Skeletal muscle satellite cell (primary cell): Measurements from ENCODE around the gene LRRC75A.
A peak's percentile ranks its signal among the peaks of the same experiment; 100 is the strongest.
"Not testable (repeated sequence)": the region's sequence is repeated elsewhere in the genome, so short reads cannot be mapped to it uniquely, and the experiment has no call there.

Source experiments
- H3K27me3 ChIP-seq: 2 replicates; pipeline ENCODE4 v1.7.0; 2013; ENCODE audit warnings: low read length; ENCODE audit not compliant: control insufficient read depth, insufficient read depth
- H3K36me3 ChIP-seq: 2 replicates; pipeline ENCODE4 v1.7.0; 2013; ENCODE audit warnings: mild to moderate bottlenecking, control low read depth, low read length; ENCODE audit not compliant: insufficient read depth
- H3K4me1 ChIP-seq: 2 replicates; pipeline ENCODE4 v1.7.0; 2013; ENCODE audit warnings: low read length; ENCODE audit not compliant: control insufficient read depth, insufficient read depth
- H3K4me2 ChIP-seq: 2 replicates; pipeline ENCODE4 v1.7.0; 2013; ENCODE audit warnings: mild to moderate bottlenecking, low read length
- H3K4me3 ChIP-seq: 2 replicates; pipeline ENCODE4 v1.7.0; 2013; ENCODE audit warnings: low read length
- H3K9ac ChIP-seq: 2 replicates; pipeline ENCODE4 v1.7.0; 2013; ENCODE audit warnings: mild to moderate bottlenecking, low read depth, low read length, moderate library complexity
- H3K9me3 ChIP-seq: replicated peaks from 2 replicates; pipeline ENCODE4 v1.7.0; 2013; ENCODE audit warnings: mild to moderate bottlenecking, control low read depth, low read length

The LRRC75A gene

GRCh38 chr17:16444258-16444886, 47.6 kb downstream of the LRRC75A start:
- H3K36me3 ChIP-seq: peaks cover 72% of the 10 kb centered on the region
- H3K4me2 ChIP-seq: no peak overlapping the region
- no peak overlapping the region for H3K9ac ChIP-seq
- peaks cover 31% of the 10 kb centered on the region for H3K4me1 ChIP-seq
- H3K9me3 ChIP-seq: no peaks in the 10 kb centered on the region
- H3K27me3 ChIP-seq: no peaks in the 10 kb centered on the region
- no peak overlapping the region for H3K4me3 ChIP-seq

GRCh38 chr17:16443511-16444257, 48.3 kb downstream of the LRRC75A start:
- Histone ChIP-seq H3K27me3 (no peaks in the 10 kb centered on the region), H3K4me3 (no peak overlapping the region), H3K9me3 (no peaks in the 10 kb centered on the region), H3K4me2 (peak overlapping the region; percentile 89), H3K36me3 (peaks cover 71% of the 10 kb centered on the region), H3K9ac (no peak overlapping the region), H3K4me1 (peaks cover 31% of the 10 kb centered on the region)

GRCh38 chr17:16442594-16443510, 49.1 kb downstream of the LRRC75A start:
- Histone ChIP-seq H3K4me3 (no peak overlapping the region), H3K9ac (peak overlapping the region; percentile 32), H3K4me2 (peak overlapping the region; percentile 89), H3K4me1 (peaks cover 37% of the 10 kb centered on the region), H3K27me3 (no peaks in the 10 kb centered on the region), H3K36me3 (peaks cover 63% of the 10 kb centered on the region), H3K9me3 (no peaks in the 10 kb centered on the region)

GRCh38 chr17:16442141-16442540, 49.9 kb downstream of the LRRC75A start:
- H3K4me3 ChIP-seq: peak overlapping the region; percentile 73
- H3K36me3 ChIP-seq: peaks cover 63% of the 10 kb centered on the region
- H3K4me1 ChIP-seq: peaks cover 37% of the 10 kb centered on the region
- H3K4me2 ChIP-seq: peak overlapping the region; percentile 89
- H3K9ac ChIP-seq: peak overlapping the region; percentile 32
- H3K9me3 ChIP-seq: no peaks in the 10 kb centered on the region
- H3K27me3 ChIP-seq: no peaks in the 10 kb centered on the region

GRCh38 chr17:16440901-16441629, 50.9 kb downstream of the LRRC75A start:
- peak overlapping the region; percentile 73 for H3K4me3 ChIP-seq

GRCh38 chr17:16440354-16440753, 51.6 kb downstream of the LRRC75A start:
- peak overlapping the region; percentile 89 for H3K4me2 ChIP-seq
- peak overlapping the region; percentile 73 for H3K4me3 ChIP-seq
- not testable (repeated sequence) for H3K9me3 ChIP-seq, H3K27me3 ChIP-seq
- peak overlapping the region; percentile 96 for H3K9ac ChIP-seq
- peaks cover 56% of the 10 kb centered on the region for H3K36me3 ChIP-seq
- peaks cover 37% of the 10 kb centered on the region for H3K4me1 ChIP-seq

More at GRCh38 chr17:16440901-16441629, 50.9 kb downstream of the LRRC75A start:
- Histone ChIP-seq H3K4me2 (peak overlapping the region; percentile 89), H3K4me1 (peaks cover 37% of the 10 kb centered on the region), H3K9me3 (no peaks in the 10 kb centered on the region), H3K27me3 (no peaks in the 10 kb centered on the region), H3K9ac (peak overlapping the region; percentile 96), H3K36me3 (peaks cover 61% of the 10 kb centered on the region)

- Histone ChIP-seq H3K9ac (peak overlapping the region; percentile 96), H3K27me3 (no peaks in the 10 kb centered on the region), H3K9me3 (no peaks in the 10 kb centered on the region), H3K4me3 (peak overlapping the region; percentile 73), H3K36me3 (peaks cover 55% of the 10 kb centered on the region), H3K4me2 (peak overlapping the region; percentile 89), H3K4me1 (peaks cover 37% of the 10 kb centered on the region)
Observed at GRCh38 chr17:16439811-16440351, 52.1 kb downstream of the LRRC75A start.

- H3K9me3 ChIP-seq: no peaks in the 10 kb centered on the region
- H3K4me3 ChIP-seq: peak overlapping the region; percentile 73
- H3K27me3 ChIP-seq: no peaks in the 10 kb centered on the region
- peak overlapping the region; percentile 96 for H3K9ac ChIP-seq
- H3K4me2 ChIP-seq: peak overlapping the region; percentile 89
- peaks cover 37% of the 10 kb centered on the region for H3K4me1 ChIP-seq
- peaks cover 53% of the 10 kb centered on the region for H3K36me3 ChIP-seq
Observed at GRCh38 chr17:16439303-16439791, 52.6 kb downstream of the LRRC75A start.

- peak overlapping the region; percentile 96 for H3K9ac ChIP-seq
- H3K4me2 ChIP-seq: peak overlapping the region; percentile 89
- no peaks in the 10 kb centered on the region for H3K27me3 ChIP-seq
- H3K36me3 ChIP-seq: peaks cover 49% of the 10 kb centered on the region
- H3K4me3 ChIP-seq: peak overlapping the region; percentile 73
- H3K9me3 ChIP-seq: no peaks in the 10 kb centered on the region
- H3K4me1 ChIP-seq: peaks cover 37% of the 10 kb centered on the region
Observed at GRCh38 chr17:16438557-16439302, 53.3 kb downstream of the LRRC75A start.

GRCh38 chr17:16438173-16438556, 53.8 kb downstream of the LRRC75A start:
- Histone ChIP-seq H3K9ac (peak overlapping the region; percentile 70), H3K9me3 (no peaks in the 10 kb centered on the region), H3K4me2 (peak overlapping the region; percentile 85), H3K4me3 (peak overlapping the region; percentile 66), H3K27me3 (no peaks in the 10 kb centered on the region), H3K36me3 (peaks cover 49% of the 10 kb centered on the region), H3K4me1 (peaks cover 35% of the 10 kb centered on the region)
